GM18508 (cell line): ENCODE data around the gene FRZB.
"Not testable (repeated sequence)": the region's sequence is repeated elsewhere in the genome, so short reads cannot be mapped to it uniquely, and the experiment has no call there.

ENCODE experiments used
- ATAC-seq: cut with Tn5 transposase; IDR thresholded peaks from one replicate; pipeline ENCODE4 v1.9.1; 2021; ENCODE audit warnings: moderate number of reproducible peaks; ENCODE audit not compliant: insufficient read depth, unreplicated experiment

FRZB gene, protein sequence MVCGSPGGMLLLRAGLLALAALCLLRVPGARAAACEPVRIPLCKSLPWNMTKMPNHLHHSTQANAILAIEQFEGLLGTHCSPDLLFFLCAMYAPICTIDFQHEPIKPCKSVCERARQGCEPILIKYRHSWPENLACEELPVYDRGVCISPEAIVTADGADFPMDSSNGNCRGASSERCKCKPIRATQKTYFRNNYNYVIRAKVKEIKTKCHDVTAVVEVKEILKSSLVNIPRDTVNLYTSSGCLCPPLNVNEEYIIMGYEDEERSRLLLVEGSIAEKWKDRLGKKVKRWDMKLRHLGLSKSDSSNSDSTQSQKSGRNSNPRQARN

DNA sequence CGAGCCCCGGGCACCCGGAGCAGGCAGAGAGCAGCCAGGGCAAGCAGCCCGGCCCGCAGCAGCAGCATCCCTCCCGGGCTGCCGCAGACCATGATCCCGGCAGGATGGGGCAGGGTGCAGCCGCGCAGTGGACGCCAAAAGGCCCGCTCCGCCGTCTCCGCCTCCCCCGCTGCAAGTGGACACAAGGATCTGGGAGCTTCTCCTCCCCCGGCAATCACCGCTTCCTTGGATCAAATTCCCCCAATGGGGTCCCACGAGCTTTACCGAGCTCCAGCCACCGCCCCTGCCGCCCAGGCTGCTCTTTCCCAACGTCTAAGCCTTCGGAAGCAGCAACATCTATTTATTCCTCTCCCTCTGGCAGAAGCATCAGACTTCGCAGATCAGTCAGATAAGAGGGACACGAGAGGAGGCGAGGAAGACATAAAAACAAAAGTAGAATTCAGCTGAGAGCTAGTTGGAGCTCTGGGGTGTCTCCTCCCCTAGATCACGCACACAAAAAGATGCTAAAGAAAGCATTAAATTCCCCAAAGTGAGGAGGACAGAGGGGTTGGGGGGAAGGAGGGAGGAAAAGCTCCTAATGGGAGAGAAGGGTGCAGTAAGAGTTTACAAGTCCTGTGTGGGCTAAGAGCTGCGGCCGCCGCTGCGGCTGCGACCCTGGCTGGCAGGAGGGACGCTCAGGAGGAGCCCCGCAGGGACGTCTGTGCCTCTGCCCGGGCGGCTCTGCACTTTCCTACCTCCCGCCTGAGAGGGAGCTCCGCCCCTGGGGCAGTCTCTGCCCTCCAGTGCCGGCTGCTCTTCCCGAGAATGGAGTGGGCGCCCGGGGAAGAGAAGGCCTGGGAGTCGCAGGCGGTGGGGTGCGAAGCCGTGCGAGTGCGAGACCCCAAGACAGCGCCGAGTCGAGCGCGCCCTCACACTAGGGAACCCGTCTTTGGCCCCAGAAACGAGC lies at the start of gene FRZB:
TSS of gene FRZB (minus strand) at position 177 of the 946 bp plus-strand sequence. CDS start at position 92, 85 bp downstream.
- no peak for ATAC-seq

DNA sequence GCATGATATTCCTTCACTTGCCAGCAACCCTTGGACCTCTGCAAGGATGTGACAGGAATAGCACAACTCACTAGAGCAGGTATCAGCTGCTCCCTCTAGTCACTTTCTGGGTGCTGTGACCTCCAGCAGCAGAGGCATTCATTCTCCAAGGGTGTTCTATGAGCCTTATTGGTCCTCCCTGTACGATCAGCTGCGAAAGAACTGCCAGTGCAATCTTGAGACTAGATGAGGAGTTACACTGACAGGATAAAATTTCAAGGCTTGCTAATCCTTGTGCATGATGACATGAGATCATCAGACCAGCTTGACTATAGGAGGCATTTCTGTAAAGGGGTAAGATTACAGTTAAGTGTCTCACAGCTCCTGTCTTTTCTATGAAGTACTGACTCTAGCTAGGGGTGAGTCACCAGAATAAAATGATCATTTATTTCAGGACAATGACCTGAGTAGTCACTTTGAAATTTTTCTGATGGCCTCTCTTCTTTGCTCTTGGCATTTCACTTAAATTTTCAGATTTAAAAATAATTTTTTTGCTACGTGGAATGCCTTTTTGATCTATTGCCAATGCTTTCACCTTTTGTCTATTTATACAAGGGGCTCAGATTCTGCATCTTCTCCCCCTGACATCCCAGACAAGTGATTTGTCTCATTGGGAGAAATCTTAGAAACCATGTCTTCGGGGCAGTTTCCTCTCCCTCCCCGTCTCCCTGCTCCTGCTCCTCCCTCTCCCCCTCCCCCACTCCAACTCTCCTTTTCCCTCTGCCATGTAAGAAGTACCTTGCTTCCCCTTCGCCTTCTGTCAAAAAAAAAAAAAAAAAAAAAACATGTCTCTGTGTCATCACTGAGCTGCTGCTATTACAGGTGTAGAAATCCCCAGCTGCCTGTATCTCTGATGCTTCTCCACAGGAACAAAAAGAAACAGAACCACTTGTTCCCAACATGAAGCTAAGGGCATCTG lies 49.2 kb upstream of the FRZB start:
- ATAC-seq = no peak

DNA sequence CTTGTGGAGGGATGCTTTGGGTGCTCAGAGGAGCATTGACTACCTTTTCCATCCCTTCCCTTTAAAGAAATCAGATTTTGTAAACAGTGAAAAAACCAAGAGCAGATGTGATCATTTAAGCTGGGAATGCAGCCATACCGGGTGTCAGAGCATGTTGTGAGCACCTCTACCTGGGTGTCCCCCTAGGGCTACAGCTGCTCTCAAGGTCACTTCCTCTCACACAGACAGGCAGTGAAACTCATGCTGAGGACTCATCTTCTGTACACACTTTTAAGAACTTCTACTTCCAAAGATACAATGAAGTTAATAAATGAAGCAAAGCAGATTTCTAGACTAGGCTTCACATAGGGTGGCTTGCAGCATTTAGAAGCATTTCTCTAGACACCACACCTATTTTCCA lies 48.4 kb upstream of the FRZB start:
- no peak for ATAC-seq

DNA sequence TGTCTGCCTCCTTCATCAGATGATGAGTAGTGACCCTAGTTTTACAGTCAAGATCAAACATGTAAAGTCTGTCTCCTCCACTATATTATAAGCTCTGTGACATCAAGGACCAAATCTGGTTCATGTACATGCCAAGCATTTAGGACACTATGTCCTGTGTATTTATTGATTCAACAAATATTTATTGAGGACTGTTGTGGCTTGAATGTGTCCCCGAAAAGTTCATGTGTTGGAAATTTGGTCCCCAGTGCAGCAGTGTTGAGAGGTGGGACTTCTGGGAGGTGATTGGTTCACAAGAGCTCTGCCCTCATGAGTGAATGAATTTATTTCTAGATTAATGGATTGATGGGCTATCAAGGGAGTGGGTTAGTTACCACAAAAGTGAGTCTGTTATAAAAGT lies 46.6 kb upstream of the FRZB start:
- no peak for ATAC-seq

DNA sequence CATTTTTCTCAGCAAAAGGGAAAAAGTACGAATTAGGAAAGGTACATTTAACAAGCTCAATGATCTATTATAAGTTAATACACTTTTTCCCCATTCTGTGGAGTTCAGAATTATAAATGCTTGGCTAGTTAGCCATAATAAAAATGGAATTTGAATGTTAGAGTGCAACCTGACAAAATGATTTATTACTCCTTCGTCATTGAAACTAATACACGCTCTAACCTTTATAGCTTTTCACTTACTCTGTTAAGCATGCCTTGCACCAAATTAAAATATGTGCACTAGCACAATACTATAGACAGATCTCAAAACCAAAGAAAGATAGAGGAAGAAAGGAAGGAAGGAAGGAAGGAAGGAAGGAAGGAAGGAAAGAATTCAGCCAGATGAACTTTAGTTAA lies 46.1 kb upstream of the FRZB start:
- ATAC-seq = no peak

DNA sequence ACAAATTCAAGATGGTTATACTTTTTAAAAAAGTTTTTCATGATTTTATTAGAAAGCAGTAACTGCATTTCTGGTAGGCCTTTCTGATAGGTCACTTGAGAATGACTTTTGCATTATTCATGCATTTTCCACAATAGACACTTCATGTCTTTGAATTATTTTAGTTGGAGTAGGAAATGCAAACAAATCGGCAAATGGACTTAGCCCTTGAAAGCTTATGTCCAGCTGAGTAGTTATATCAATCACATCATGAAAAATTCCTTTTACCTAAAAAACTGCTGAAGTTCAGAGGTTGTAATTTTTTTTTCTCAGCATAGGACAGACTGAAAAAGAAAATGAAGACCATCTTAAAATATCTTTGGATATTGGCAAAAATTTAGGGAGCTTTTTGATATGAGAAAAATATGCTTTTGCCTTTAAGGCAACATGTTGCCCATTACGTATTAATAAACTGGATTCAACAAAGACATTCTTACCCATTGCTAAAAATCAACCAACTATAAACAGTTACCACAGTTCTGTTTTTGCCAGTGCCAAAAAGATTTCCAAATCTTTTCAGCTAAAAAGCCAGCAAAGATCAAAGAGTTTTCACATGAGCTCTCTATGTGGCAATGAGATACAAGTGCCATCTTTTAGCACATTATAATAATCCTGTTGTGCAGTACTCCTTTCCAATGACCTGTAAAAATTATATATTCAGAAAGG lies 45.5 kb upstream of the FRZB start:
- ATAC-seq = no peak

DNA sequence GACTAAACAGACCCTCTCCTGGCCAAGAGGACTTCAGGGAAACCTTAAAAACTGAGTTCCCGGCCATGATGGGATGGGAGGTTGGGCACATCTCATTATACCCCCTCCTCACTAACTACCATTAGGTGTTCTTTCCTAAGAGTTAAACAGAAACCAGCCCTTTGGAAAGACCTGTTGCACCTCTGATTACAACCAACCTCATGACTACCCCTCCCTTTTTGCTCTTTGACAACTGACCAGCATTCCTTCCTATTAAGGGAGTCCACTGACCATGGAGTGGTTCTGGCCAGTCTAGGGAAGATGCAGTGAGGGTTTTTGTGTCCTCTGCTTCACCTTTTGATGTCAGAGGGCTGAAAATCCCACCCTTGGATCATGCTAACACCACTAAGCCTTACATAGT lies 44.5 kb upstream of the FRZB start:
- ATAC-seq = no peak

DNA sequence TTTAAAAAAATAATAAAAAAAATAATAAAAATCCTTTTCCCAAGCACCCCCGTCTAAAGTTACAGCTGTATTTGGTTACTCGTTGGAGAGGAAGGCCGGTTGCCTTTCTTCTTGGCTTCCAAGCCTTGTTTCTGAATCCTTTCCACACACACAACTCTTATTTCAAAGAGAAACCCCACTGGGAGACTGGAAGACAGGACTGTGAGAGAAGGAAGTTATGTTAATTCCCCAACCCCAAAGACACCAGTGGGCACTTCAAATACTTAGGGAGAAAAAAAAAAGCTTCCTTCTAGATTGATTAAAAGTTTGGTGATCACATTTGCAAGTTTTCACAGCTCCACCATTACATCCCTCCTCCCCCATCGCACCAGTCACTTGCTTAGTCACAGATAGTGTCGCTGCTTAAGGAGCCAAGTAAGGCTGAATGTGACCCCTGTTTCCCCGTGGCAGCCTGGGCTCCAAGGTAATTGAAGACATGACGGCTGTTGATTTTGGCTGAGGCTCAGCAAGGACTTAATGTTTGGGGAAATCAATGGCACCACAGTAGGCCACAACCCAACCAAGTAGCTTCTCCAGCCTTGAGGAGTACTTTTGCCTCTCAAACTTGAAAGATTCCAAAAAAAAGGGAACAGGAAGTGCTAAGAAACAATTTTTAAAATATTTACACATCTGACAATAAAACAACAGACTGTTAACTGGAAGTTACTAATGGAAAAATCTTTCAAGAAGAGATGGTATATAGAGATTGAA lies 40.8 kb upstream of the FRZB start:
- ATAC-seq = no peak

DNA sequence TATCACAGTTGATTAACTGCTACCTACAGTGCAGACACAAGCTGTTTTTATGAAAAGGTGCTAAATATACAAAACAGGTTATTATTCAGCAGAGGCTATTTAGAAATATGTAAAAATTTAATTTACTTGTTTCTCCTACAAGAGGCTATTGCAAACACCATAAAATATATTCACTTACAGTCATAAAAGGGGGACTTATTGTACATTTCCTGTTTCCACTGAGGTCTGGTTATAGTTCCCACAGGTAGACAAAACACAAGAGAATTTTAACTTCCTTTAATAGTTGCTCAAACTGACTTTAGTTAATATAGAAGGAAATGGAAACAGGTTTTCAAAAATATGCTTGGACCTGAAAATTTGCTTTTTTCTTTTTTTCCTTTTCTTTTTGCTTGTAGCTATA lies 40.0 kb upstream of the FRZB start:
- ATAC-seq = no peak

DNA sequence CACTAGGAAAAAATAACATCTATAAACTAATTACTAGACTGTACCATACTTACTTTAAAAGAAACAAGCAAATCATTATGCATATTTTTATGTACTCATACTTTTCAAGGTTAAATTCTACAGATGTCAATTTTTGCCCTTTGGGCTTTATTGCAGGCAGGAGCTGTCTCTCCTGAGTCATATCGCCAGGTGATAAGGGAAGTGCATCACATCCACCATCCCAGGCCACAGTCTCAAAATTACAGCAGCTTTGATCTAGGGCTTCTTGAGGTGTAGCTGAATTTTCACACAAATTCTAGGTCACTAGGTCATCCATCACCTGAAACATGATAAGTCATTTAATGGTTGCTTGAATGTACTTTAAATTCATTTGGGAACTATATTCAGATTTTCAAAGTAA lies 38.4 kb upstream of the FRZB start:
- no peak for ATAC-seq

DNA sequence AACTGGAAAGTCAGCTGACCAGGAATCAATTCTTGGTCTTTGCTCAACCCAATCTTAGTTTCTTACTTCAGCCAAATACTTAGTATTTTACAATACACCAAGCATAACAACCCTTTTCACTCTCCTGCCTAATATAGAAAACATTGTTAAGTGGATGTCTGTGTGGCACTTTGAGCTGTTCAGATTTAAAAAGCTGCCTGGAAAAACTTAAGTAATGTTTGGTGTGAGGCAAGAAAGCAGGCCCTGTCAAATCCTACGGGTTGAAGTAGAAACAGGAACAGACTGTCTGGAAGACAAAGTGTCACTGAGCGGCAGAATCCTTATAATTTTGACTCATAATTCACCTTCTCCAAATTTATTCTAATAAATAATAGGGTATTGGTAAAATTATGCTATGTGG lies 37.1 kb upstream of the FRZB start:
- no peak for ATAC-seq

DNA sequence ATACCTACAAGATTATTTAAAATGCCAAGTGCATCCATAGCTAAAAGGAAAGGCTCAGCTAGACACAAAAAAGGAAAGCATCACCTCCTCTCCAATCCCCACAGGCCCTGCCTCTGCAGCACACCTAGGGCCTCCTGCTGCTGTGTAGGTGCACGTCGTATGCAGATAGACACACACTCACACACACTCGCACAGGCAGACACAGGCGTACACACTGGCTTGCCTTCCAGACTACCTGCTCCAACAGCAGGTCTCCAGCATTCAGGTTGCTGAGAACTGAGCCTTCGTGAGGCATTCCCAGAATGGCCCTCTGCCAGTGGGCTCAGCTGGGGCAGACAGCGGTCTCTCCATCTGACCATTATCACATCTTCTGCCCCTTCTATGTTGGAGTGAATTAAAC lies 35.3 kb upstream of the FRZB start:
- ATAC-seq = no peak

DNA sequence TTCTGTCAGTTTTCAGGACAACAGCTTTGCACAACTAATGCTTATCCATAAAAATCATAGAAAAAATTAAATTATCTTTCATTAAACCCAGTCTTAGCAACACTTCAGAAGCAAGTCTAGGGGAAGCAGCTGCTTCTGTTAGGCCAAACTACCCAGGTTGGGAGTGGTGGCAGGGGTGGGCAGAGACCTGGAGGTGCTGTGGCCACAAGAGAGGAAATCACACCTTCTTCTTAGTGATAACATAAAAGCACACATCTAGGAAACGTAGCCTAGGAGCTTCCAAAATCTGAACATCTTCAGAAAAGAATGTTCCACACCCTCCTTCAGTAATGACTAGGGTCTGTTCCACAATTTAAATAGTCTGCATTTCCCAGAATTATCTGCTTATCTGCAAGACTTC lies 32.3 kb upstream of the FRZB start:
- ATAC-seq = no peak

DNA sequence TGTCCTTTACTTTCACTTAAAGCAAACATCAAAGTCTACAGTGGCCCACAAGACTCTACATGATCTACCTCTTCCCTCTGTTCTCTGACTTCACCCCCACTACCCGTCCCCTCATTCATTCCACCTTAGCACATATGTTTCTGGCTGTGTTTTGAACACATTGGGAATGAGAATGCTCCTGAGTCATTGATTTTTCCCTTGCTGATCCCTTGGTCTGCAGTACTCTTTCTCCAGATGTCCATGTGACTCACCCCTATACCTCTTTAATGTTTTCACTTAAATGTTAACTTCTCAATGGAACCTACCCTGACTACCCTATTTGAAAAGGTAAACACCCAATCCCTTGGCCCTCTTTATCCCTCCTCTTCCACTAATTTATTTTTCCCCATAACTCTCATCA lies 30.7 kb upstream of the FRZB start:
- no peak for ATAC-seq

DNA sequence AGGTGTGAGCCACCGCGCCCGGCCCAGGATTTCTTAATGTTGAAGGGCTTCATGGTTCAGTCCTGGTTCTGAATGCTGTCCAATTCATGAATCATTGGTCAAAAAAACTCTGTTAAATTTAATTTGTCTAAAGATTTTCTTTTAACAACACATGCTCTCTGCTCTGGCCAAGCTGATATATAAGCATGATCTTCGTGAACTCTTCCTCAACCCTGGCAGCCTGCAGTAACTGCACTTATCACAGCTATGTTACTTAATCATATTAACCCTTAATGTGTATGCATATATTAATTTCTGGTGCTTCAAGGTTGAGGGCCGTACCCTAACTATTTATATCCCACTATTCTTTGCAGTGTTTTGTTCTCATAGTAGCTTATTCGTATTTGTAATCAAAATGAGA lies 29.4 kb upstream of the FRZB start:
- no peak for ATAC-seq

DNA sequence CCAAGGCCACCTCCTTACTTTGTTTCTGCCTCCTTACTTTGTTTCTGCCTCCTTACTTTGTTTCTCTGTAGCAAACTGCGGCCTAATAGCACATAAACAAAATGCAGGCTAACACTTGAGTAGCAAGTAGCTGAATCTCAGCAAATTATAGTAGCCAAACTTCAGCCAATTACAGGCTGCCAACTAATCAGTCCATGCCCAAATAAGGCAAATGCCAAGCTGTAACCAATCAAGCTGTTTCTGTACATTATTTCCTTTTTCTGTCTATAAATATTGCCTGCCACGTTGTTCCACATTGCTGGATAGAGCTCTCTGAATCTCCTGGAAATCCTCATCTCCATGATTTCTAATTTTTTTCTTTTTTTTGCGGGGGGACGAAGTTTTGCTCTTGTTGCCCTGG lies 28.7 kb upstream of the FRZB start:
- ATAC-seq = no peak

DNA sequence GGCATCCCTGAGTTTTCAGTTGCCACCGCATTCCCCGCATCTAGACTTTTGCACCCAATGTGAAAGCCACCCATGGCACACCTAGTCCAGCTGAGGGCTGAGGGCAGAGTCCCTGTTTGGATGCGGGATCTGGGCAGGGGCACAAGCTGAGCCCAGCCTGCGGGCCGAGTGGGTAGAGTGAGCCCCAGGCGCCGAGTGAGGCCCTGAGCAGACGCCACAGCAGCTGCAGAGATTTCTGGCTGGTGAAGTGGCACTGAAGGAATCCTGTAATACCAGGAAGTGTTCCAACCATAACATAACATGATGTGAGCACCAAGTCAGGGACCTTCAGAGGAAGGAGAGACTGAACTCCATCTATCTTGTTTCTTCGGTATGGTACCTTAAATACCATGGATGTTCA lies 27.7 kb upstream of the FRZB start:
- no peak for ATAC-seq

DNA sequence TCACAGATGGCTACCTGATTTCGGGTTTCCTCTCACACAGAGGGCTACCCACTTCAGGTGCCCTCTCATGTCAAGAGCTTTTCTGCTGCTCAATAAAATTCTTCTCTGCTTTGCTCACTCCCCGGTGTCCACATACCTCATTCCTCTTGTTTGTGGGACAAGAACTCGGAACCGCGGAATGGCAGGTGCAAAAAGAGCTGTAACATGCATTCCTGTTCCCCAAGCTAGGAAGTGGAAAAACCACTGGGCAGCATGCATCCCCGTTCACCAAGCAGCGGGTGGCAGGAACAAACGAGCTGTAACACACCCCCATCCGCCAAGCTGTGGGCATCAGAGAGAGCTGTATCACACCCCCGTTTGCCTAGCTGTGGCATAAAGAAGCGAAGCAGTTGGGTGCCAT lies 27.2 kb upstream of the FRZB start:
- no peak for ATAC-seq

DNA sequence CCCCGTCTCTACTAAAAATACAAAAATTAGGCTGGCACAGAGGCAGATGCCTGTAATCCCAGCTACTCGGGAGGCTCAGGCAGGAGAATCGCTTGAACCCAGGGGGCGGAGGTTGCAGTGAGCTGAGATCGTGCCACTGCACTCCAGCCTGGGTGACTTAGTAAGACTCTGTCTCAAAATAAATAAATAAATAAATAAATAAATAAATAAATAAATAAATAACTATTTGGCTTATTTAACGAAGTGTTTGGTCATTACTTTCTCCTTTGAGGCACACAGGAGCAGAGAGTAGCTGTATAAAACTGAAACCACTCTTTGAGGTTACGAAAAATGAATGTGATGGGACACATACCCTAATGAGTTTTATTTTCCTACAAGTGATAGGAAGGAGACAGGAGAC lies 26.6 kb upstream of the FRZB start:
- ATAC-seq = not testable (repeated sequence)
